Transverse colon (tissue), 4 donors: ENCODE results near the gene SEPTIN2. TPM values are rescaled to one million over a fixed set of nuclear protein-coding genes. Genes with fewer than 3 reads are reported as not detected.

Experiments
- DNase-seq: peaks from one replicate; pipeline ENCODE4 v3.0.0-alpha.2; 2019
- H3K27ac ChIP-seq, 4 donors: fragments of 200-600 bp; sonication (generic); 2 replicates each; pipeline ENCODE4 v1.5.1; 2016 to 2018; ENCODE audit warnings: inconsistent platforms in 4 of 4
- H3K27me3 ChIP-seq: fragments of 200-600 bp; sonication (generic); 2 replicates; pipeline ENCODE4 v1.5.1; 2017; ENCODE audit warnings: inconsistent platforms
- H3K36me3 ChIP-seq, 4 donors: fragments of 200-600 bp; sonication (generic); 2 replicates each; pipeline ENCODE4 v1.5.1; 2017 to 2019; ENCODE audit warnings: inconsistent platforms in 4 of 4
- H3K4me1 ChIP-seq, 4 donors: fragments of 200-600 bp; sonication (generic); 2 replicates each; pipeline ENCODE4 v1.5.1; 2017 to 2020; ENCODE audit warnings: inconsistent platforms in 4 of 4
- H3K4me3 ChIP-seq, 4 donors: fragments of 200-600 bp; sonication (generic); 1 replicate in 1 of 4; 2 replicates in 3 of 4; pipeline versions ENCODE4 v1.5.1 to v1.6.1; 2017 to 2019; ENCODE audit warnings: inconsistent platforms in 4 of 4
- H3K9me3 ChIP-seq, 2 donors: fragments of 200-600 bp; sonication (generic); 2 replicates each; pipeline ENCODE4 v1.5.1; 2017 to 2019; ENCODE audit warnings: inconsistent platforms in 2 of 2
- CTCF ChIP-seq, 5 experiments: fragments of 200-600 bp in 3 of 5; fragments of 450-650 bp in 2 of 5; sonication (generic) in 3 of 5; IDR thresholded peaks; 1 replicate in 2 of 5; 2 replicates in 3 of 5; pipeline ENCODE4 v1.5.1; 2016 to 2017; ENCODE audit warnings: antibody characterized with exemption in 5 of 5, inconsistent platforms in 3 of 5, mild to moderate bottlenecking in 2 of 5, moderate library complexity in 1 of 5
- EP300 ChIP-seq: sonication (generic); formaldehyde crosslinking; IDR thresholded peaks from one replicate; pipeline ENCODE4 v1.6.1; 2017; ENCODE audit warnings: antibody characterized with exemption, low read depth
- POLR2A ChIP-seq: fragments of 450-650 bp; IDR thresholded peaks from one replicate; pipeline ENCODE4 v1.6.1; 2016; ENCODE audit warnings: antibody characterized with exemption, mild to moderate bottlenecking, moderate library complexity
- POLR2AphosphoS5 ChIP-seq, 3 donors: sonication (generic); formaldehyde crosslinking; IDR thresholded peaks; one replicate each; pipeline ENCODE4 v1.6.1; 2016; ENCODE audit warnings: antibody characterized with exemption in 3 of 3
- WGBS, 2 donors: methylation state at CpG; one replicate each; pipeline ENCODE4 v1.1.5; 2018; ENCODE audit warnings: low coverage in 1 of 2; 5-methylcytosine and 5-hydroxymethylcytosine counted together
- in situ Hi-C, 4 donors: fragments of 200-750 bp; cut with MboI; loops; one replicate each; pipeline versions ENCODE4 v1.15.0 to v1.15.1; 2017; ENCODE audit warnings: low sequenced_read_pairs in 3 of 4, low pct_ligation_motif_present in 1 of 4, low pct_unique_long_range_greater_than_20kb in 1 of 4
- intact Hi-C: fragments of 100-400 bp; cut with DNase I; formaldehyde crosslinking; loops from one replicate; pipeline ENCODE4 v1.15.1; 2023; ENCODE audit warnings: low total_unique reads
- total RNA-seq, 4 donors: library from RNA; depleted of rRNA; stranded (reverse); fragments of >200 nt; gene quantifications; one replicate each; pipeline ENCODE4 v1.1.0, GENCODE V29; 2016

SEPTIN2 gene
- total RNA-seq, 4 donors from 2014 or later, result 116 to 264 (median 180) TPM

- no peak overlapping the region for H3K27ac ChIP-seq
- TF ChIP-seq POLR2A (no peak), EP300 (no peak), POLR2AphosphoS5 (IDR thresholded peaks at IDR 0.05) (no peak), CTCF (IDR thresholded peaks at IDR 0.05) (no peak)
These were observed 13.6 kb upstream of the SEPTIN2 start for GRCh38 chr2:241302083-241302482.

GRCh38 chr2:241302759-241303651 lies 12.7 kb upstream of the SEPTIN2 start:
- Histone ChIP-seq H3K27ac (no peak overlapping the region), H3K9me3 (no peaks in the 10 kb centered on the region), H3K36me3 (no peaks in the 10 kb centered on the region), H3K4me1 (peaks cover 0 to 15% (median 7%) of the 10 kb centered on the region in 4 donors), H3K4me3 (no peak overlapping the region), H3K27me3 (no peaks in the 10 kb centered on the region)
- in situ Hi-C loops, result no loop called here
- WGBS, 2 donors, result 85 to 90% methylated on average over 5 to 13 of the region's 13 CpGs
- TF ChIP-seq CTCF (IDR thresholded peaks at IDR 0.05) (no peak), POLR2AphosphoS5 (IDR thresholded peaks at IDR 0.05) (no peak), POLR2A (no peak), EP300 (no peak)
- intact Hi-C loops, result no loop called here
- DNase-seq, result no peak

More at GRCh38 chr2:241302083-241302482, 13.6 kb upstream of the SEPTIN2 start:
- Histone ChIP-seq H3K4me3 (no peak overlapping the region), H3K4me1 (peaks cover 0 to 15% (median 7%) of the 10 kb centered on the region in 4 donors), H3K36me3 (no peaks in the 10 kb centered on the region), H3K27me3 (no peaks in the 10 kb centered on the region), H3K9me3 (no peaks in the 10 kb centered on the region)
- in situ Hi-C loops (no loop called here), intact Hi-C loops (no loop called here)
- DNase-seq, result no peak
- WGBS, 2 donors, result 75 to 87% methylated on average over 2 to 3 of the region's 3 CpGs

- WGBS, 2 donors, result 93% methylated on average over 5 of the region's 5 CpGs; no CpG with 5 or more reads in 1 of the 2 donors
- Histone ChIP-seq H3K36me3 (no peaks in the 10 kb centered on the region), H3K4me3 (no peak overlapping the region), H3K9me3 (no peaks in the 10 kb centered on the region), H3K27me3 (no peaks in the 10 kb centered on the region), H3K4me1 (peaks cover 0 to 15% (median 7%) of the 10 kb centered on the region in 4 donors), H3K27ac (no peak overlapping the region)
- intact Hi-C loops, result no loop called here
- in situ Hi-C loops, result no loop called here
- DNase-seq, result no peak
- TF ChIP-seq EP300 (no peak), CTCF (IDR thresholded peaks at IDR 0.05) (no peak), POLR2AphosphoS5 (IDR thresholded peaks at IDR 0.05) (no peak), POLR2A (no peak)
These were observed 11.6 kb upstream of the SEPTIN2 start for GRCh38 chr2:241304039-241304670.

GRCh38 chr2:241307055-241307454 lies 8.7 kb upstream of the SEPTIN2 start:
- Histone ChIP-seq H3K27me3 (no peaks in the 10 kb centered on the region), H3K9me3 (no peaks in the 10 kb centered on the region), H3K27ac (no peak overlapping the region), H3K4me1 (peaks cover 0 to 39% (median 7%) of the 10 kb centered on the region in 4 donors), H3K4me3 (no peak overlapping the region), H3K36me3 (peaks cover 0 to 3% (median 0%) of the 10 kb centered on the region in 4 donors)
- 69 to 83% methylated on average over 6 of the region's 6 CpGs for WGBS, 2 donors
- no peak for DNase-seq
- in situ Hi-C loops (no loop called here), intact Hi-C loops (no loop called here)
- TF ChIP-seq EP300, result no peak
- TF ChIP-seq POLR2A, result no peak
- no peak for TF ChIP-seq CTCF (IDR thresholded peaks at IDR 0.05)
- no peak for TF ChIP-seq POLR2AphosphoS5 (IDR thresholded peaks at IDR 0.05)
